SKM-1 treated with dmso at 0.1 percent for 144 hours (cell line): ENCODE measurements around the gene FOS.

Experiments used
- DNase-seq: peaks from one replicate; lab custom pipeline; 2025; ENCODE audit not compliant: unreplicated experiment; lab: John Stamatoyannopoulos, UW

FOS gene

DNA sequence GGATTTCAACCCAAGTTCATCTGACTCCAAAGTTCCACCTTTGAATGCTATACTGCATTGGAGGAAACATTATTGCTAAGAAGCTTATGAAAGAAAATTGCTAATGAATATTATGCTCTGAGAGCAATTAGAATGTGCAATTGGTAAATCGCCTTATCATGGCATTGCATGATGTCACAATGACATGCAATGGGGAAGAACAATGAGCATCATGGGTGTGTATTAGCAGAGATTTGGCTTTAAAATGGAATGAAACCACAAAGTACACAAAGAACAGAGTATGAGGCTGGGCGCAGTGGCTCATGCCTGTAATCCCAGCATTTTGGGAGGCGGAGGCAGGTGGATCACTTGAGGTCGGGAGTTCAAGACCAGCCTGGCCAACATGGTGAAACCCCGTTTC lies 34.7 kb downstream of the FOS start:
- no peak for DNase-seq

DNA sequence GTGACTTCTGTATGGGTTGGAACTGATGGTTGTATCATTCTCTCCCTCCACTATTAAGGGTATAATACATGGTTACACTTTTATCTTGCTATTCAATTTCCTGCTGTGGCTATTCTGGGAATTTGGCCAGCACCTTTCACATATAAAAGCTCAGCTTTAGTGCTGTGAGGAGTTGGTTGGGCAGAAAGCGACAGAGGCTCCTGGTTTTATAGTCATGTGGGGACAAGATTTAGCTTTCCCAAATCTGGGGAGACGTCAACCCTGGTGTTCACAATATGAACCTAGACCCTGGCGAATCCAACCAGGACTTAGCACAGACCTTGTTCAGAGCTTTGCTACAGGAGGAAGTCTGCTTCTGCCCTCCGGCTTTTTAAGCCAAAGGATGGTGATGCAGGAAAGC lies 36.5 kb downstream of the FOS start:
- DNase-seq, result no peak

DNA sequence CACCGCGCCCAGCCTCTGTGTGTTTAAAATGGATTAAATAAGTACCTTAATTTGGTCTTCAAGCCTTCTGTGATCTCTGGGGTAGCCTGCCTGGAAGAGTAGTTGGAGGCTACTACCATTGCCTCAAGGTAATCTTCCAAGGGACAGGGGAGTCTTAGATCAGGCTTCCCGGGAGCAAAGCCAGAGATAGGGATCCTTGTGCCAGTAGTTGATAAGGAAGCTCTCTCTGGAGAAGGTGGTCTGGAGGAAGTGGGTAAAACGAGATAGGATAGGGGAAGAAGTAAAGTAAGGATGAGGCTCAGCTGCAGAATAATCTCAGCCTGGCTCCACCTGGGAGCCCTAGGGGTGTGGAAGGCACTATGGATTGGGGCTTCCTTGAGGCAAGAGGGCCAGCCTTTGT lies 38.5 kb downstream of the FOS start:
- no peak for DNase-seq

DNA sequence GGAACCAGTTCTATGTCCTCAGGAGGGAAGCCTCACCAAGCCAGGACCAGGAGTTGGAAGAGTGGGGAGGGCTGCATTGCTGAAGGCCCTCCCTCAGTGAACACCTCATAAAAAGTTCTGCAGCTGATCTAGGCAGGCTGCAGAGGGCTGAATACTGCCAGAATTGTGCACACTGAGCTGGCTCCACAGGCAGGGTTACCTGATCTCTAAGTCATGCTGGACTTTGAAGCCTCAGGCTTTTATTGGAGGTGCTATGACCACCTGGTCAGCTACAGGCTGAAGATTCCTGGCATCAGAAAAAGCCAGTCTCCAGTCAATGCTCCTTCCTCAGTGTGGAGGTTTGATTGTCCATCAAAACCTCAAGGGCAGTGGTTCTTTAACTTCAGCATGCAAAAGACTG lies 39.7 kb downstream of the FOS start:
- DNase-seq, result no peak

DNA sequence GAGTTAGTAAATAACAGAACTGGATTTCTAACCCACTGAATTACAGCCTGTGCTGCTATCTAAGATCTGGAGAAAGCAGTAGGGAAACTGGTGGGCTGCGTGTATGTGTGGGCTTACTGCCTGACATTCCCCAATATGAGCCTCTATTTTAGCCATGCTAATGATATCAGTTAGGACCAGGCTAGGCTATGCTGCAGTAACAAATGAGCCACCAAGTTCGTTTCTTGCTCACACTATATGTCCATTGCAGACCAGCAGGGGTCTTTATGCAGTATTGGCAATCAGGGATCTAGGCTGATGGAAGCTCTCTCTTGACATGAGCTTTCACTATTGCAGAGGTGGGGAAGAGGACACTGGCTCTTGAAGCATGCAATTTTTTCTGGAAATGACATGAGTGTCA lies 40.4 kb downstream of the FOS start:
- no peak for DNase-seq

DNA sequence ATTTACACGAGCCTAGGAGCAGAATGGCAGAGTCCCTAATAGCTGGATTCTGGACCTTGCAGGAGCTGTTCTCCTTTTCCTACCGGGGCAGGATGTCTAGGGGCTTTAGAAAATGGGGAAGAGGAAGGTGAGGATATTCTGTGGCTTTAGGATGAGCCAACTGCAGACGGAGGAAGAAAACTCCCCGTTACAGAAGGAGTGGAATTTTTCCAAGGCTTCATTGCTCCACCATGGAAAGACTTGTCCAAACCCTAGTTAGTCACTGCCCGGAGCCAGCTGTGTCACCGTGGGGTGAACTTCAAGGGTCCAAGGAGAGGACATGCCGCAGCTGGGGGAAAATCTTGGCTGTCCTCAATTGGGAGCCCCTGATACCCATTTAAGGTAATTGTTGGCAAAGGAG lies 41.6 kb downstream of the FOS start:
- no peak for DNase-seq

DNA sequence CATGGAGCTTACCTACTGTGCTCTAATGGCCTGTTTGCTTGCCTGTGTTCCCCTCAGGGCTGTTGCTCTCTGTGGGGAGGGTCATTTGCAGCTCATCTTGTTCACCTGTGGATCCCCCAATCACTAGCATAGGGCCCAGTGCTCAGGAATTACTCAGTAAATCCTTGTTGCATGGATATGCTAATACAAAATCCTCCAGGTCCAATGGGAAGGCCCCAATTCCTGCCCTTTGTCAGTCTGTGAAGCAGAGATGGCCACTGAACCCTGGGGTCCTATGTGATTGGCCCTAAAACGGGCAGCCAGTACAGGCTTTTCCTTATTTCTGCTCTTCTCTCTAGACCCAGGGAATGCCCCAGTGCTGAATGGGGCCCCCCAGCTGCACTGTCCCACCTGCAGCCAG lies 44.1 kb downstream of the FOS start:
- no peak for DNase-seq

DNA sequence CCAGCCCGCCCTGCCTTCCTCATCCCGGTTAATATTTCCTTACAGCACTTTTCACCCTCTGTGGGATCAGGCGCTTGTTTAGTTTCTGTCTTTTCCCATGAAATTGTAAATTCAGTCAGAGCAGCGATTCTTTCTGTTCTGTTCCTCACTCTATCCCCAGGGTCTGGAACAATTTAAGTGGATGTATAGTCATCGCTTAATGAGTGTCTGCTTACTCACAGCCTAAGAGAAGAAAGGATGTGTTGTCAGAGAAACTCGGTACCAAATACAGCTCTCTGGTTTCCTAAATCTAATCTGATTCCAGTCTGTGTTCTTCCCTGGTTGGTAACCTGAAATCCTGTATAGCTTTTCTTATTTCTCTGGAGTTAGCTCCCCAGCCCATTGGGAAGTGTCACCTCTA lies 44.9 kb downstream of the FOS start:
- no peak for DNase-seq

DNA sequence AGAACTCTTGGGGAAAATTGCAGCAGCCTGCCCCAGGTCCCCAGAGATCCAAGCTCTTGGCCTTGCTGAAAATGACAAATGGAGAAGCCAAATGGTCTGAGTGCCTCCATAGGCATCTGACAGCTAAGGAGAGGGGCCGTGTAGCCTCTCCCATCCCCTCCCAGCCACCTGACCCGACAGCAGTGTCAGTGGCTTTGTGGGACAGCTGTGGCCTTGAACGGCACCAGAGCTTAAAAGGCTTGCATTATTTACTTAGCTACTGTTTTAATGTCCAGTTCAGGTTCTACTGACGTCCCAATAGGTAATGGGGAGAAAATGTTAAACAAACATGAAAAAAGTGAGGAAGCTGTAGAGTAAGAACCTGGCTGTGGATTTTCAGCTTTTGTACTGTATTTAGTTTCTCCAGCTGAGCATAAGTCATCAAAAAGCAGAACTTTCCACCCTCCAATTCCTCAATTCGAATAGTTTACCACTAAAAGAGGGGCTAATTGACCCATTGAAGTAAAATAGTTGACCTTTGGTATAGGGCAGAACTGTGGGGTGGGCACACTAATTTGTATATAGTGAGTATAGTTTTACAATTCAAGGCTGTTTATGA lies 50.0 kb downstream of the FOS start:
- DNase-seq, result no peak

DNA sequence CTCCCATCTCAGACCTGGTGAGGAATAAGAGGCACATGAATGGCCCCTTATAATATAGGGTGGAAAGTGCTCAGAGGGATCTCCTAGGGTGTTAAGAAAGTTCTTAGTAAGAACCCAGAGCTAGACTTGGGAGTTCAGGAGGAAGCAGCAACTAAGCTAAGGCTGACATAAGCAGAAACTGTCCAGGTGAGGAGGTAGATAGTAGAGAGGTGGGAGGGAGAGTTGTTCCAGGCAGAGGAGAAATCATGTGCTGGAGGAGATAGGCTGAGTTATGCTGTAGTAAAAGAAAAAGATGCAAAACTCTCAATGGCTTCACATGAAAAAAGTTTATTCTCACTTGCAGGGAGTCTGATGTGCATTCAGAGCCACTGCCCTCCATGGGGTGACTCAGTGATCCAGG lies 50.7 kb downstream of the FOS start:
- no peak for DNase-seq

DNA sequence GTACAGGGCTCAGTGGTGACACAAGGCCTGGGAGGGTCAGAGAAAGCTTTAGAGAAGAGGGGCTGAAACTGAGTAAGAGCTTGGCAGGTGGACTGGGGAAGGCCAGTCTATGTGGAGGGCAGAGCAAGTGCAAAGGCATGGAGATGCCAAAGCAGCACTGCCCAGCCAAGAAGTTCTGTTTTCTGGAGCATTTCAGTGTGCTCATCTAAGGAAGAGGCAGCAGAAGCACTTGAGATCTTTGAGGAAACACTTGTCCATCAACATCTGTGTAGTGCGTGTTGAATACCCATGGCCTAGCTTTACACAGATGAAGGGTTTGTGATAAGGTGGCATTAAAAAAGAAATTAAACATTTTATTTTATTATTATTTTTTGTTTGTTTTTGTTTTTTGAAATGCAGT lies 52.8 kb downstream of the FOS start:
- no peak for DNase-seq
